ENCODE measurements around the gene COLEC12.

Gene COLEC12

DNA sequence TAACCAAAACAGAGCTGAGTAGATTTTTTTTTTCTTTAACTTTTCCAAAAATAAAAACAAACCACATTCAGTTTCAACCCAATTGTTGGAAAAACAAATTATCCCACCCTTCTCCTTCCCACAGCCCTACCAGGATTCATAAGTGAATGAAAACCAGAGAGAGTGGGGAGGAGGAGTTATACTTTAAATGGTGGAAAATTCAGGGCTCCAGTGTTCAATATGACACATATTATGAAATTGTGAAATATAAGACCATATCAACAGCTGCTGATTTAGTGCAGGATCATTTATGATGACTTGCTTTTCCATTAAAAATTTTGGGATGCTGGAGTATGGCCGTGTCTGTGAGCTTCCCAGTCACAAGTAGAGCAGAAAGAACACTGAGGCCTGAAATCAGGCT, 26.7 kb downstream of the COLEC12 start:
- TF ChIP-seq ZFP30 (CRISPR knock-in tag; IDR thresholded peaks at IDR 0.05) (no peak), ARNTL (CRISPR knock-in tag; IDR thresholded peaks at IDR 0.05; ENCODE audit: borderline replicate concordance, low read depth) (no peak), GLIS3 (CRISPR knock-in tag; IDR thresholded peaks at IDR 0.05) (no peak), OSR1 (CRISPR knock-in tag; IDR thresholded peaks at IDR 0.05) (no peak), ISL1 (CRISPR knock-in tag; IDR thresholded peaks at IDR 0.05) (no peak), SNAI2 (CRISPR knock-in tag; IDR thresholded peaks at IDR 0.05) (no peak), BACH2 (CRISPR knock-in tag; IDR thresholded peaks at IDR 0.05; ENCODE audit: borderline replicate concordance) (no peak)
- TF ChIP-seq, protein P1, sequence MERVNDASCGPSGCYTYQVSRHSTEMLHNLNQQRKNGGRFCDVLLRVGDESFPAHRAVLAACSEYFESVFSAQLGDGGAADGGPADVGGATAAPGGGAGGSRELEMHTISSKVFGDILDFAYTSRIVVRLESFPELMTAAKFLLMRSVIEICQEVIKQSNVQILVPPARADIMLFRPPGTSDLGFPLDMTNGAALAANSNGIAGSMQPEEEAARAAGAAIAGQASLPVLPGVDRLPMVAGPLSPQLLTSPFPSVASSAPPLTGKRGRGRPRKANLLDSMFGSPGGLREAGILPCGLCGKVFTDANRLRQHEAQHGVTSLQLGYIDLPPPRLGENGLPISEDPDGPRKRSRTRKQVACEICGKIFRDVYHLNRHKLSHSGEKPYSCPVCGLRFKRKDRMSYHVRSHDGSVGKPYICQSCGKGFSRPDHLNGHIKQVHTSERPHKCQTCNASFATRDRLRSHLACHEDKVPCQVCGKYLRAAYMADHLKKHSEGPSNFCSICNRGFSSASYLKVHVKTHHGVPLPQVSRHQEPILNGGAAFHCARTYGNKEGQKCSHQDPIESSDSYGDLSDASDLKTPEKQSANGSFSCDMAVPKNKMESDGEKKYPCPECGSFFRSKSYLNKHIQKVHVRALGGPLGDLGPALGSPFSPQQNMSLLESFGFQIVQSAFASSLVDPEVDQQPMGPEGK (CRISPR knock-in tag; IDR thresholded peaks at IDR 0.05; ENCODE audit: borderline replicate concordance): no peak
- TF ChIP-seq, protein P2, sequence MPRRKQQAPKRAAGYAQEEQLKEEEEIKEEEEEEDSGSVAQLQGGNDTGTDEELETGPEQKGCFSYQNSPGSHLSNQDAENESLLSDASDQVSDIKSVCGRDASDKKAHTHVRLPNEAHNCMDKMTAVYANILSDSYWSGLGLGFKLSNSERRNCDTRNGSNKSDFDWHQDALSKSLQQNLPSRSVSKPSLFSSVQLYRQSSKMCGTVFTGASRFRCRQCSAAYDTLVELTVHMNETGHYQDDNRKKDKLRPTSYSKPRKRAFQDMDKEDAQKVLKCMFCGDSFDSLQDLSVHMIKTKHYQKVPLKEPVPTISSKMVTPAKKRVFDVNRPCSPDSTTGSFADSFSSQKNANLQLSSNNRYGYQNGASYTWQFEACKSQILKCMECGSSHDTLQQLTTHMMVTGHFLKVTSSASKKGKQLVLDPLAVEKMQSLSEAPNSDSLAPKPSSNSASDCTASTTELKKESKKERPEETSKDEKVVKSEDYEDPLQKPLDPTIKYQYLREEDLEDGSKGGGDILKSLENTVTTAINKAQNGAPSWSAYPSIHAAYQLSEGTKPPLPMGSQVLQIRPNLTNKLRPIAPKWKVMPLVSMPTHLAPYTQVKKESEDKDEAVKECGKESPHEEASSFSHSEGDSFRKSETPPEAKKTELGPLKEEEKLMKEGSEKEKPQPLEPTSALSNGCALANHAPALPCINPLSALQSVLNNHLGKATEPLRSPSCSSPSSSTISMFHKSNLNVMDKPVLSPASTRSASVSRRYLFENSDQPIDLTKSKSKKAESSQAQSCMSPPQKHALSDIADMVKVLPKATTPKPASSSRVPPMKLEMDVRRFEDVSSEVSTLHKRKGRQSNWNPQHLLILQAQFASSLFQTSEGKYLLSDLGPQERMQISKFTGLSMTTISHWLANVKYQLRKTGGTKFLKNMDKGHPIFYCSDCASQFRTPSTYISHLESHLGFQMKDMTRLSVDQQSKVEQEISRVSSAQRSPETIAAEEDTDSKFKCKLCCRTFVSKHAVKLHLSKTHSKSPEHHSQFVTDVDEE (CRISPR knock-in tag; IDR thresholded peaks at IDR 0.05): no peak
- no peak for ATAC-seq

DNA sequence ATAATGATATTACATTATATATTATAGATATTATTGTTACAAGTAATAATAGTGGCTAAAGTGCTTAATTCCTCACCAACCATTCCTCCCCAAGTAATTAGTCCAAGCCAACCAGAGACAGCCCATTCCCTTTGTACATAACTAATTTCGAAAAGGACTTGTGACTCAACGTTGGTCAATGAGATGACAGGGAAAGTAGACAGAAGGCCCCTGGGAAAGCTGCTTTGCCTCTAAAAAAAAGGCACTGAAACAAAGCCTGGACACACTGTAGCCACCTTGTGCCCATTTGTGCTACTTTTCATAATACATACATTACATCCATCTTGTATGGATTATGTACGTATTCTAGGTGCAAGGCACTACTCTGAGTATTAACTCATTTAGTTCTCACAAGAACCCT, 28.8 kb downstream of the COLEC12 start:
- TF ChIP-seq, protein P2 (CRISPR knock-in tag; IDR thresholded peaks at IDR 0.05): no peak
- TF ChIP-seq ARNTL (CRISPR knock-in tag; IDR thresholded peaks at IDR 0.05; ENCODE audit: borderline replicate concordance, low read depth): no peak
- TF ChIP-seq, protein P3, sequence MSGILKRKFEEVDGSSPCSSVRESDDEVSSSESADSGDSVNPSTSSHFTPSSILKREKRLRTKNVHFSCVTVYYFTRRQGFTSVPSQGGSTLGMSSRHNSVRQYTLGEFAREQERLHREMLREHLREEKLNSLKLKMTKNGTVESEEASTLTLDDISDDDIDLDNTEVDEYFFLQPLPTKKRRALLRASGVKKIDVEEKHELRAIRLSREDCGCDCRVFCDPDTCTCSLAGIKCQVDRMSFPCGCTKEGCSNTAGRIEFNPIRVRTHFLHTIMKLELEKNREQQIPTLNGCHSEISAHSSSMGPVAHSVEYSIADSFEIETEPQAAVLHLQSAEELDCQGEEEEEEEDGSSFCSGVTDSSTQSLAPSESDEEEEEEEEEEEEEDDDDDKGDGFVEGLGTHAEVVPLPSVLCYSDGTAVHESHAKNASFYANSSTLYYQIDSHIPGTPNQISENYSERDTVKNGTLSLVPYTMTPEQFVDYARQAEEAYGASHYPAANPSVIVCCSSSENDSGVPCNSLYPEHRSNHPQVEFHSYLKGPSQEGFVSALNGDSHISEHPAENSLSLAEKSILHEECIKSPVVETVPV (CRISPR knock-in tag; IDR thresholded peaks at IDR 0.05): no peak
- no peak for TF ChIP-seq ZFP3 (CRISPR knock-in tag; IDR thresholded peaks at IDR 0.05)
- no peak for TF ChIP-seq TCF4 (CRISPR knock-in tag; IDR thresholded peaks at IDR 0.05; ENCODE audit: borderline replicate concordance)
- no peak for TF ChIP-seq ZNF565 (CRISPR knock-in tag; conservative IDR thresholded peaks at IDR 0.05; ENCODE audit: low read depth)
- ATAC-seq: no peak

DNA sequence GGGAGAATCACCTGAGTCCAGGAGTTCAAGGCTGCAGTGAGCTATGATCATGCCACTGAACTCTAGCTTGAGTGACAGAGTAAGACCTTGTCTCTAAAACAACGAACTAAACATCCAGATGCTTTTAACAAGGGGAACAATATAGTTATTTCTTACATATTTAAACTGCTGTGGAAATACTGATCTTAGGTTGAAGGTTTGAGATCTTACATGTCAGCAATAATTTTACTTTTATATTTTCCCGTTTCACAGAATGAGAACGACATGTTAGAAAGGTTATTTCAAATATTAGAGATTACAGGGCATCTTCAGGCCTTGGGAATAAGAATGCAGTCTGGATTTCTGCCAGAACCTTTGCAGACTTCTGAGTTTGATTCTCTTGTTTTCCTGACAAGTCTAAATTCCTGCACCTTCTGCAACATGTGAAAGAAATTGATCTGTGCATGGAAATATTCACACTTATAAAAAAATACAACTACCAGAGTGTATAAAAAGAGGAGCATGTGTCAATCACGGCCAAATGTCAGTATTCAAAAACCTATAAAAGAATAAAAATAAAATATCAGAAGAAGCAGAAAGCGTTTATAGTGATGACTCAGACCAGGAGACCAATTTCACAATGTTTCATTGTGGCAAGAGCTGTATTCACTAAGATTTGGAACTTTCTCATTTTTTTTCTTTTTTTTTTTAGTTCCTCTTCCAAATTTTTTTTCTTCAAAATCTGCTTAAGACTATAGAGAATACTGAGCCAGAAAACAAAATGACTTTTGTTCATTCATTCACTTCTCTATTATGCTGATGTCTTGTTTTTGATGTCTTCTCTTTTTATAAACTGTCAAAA, 29.6 kb downstream of the COLEC12 start:
- no peak for ATAC-seq
- TF ChIP-seq ZFP3 (CRISPR knock-in tag; IDR thresholded peaks at IDR 0.05) (no peak), CSDC2 (CRISPR knock-in tag; IDR thresholded peaks at IDR 0.05) (no peak), GLIS3 (CRISPR knock-in tag; IDR thresholded peaks at IDR 0.05) (no peak)
- TF ChIP-seq, protein P4, sequence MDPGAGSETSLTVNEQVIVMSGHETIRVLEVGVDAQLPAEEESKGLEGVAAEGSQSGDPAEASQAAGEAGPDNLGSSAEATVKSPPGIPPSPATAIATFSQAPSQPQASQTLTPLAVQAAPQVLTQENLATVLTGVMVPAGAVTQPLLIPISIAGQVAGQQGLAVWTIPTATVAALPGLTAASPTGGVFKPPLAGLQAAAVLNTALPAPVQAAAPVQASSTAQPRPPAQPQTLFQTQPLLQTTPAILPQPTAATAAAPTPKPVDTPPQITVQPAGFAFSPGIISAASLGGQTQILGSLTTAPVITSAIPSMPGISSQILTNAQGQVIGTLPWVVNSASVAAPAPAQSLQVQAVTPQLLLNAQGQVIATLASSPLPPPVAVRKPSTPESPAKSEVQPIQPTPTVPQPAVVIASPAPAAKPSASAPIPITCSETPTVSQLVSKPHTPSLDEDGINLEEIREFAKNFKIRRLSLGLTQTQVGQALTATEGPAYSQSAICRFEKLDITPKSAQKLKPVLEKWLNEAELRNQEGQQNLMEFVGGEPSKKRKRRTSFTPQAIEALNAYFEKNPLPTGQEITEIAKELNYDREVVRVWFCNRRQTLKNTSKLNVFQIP (CRISPR knock-in tag; IDR thresholded peaks at IDR 0.05; ENCODE audit: borderline replicate concordance, low read depth): no peak

All from SK-N-SH treated with all-trans-retinoic acid at 6 μM for 48 hours (cell line).